ES-I3 (cell line): Measurements from ENCODE around the gene MYO7A.

ENCODE experiments used
- H3K36me3 ChIP-seq: 2 replicates; pipeline ENCODE4 v1.6.1; 2013; ENCODE audit warnings: mild to moderate bottlenecking, low read length, control low read depth, moderate library complexity; ENCODE audit not compliant: insufficient read depth
- H3K4me1 ChIP-seq: 2 replicates; pipeline ENCODE4 v1.6.1; 2013; ENCODE audit warnings: mild to moderate bottlenecking, control low read depth, low read length; ENCODE audit not compliant: insufficient read depth
- H3K9ac ChIP-seq: 2 replicates; pipeline ENCODE4 v1.6.1; 2013; ENCODE audit warnings: low read depth, mild to moderate bottlenecking, low read length, moderate library complexity
- H3K9me3 ChIP-seq: 2 replicates; pipeline ENCODE4 v1.6.1; 2013; ENCODE audit warnings: mild to moderate bottlenecking, low read length, moderate library complexity; ENCODE audit not compliant: control insufficient read depth, insufficient read depth

The MYO7A gene

GRCh38 chr11:77223797-77224196, 95.8 kb downstream of the MYO7A start:
- Histone ChIP-seq H3K9me3 (no peaks in the 10 kb centered on the region), H3K9ac (no peak overlapping the region), H3K36me3 (no peaks in the 10 kb centered on the region)

GRCh38 chr11:77230878-77231605, 103.0 kb downstream of the MYO7A start:
- Histone ChIP-seq H3K36me3 (no peaks in the 10 kb centered on the region), H3K9ac (no peak overlapping the region), H3K4me1 (no peaks in the 10 kb centered on the region), H3K9me3 (no peaks in the 10 kb centered on the region)

More at GRCh38 chr11:77223797-77224196, 95.8 kb downstream of the MYO7A start:
- H3K4me1 ChIP-seq = no peaks in the 10 kb centered on the region

GRCh38 chr11:77231800-77232199, 103.8 kb downstream of the MYO7A start:
- no peak overlapping the region for H3K9ac ChIP-seq
- no peaks in the 10 kb centered on the region for H3K36me3 ChIP-seq

GRCh38 chr11:77232242-77232641, 104.2 kb downstream of the MYO7A start:
- Histone ChIP-seq H3K9me3 (no peaks in the 10 kb centered on the region), H3K36me3 (no peaks in the 10 kb centered on the region), H3K4me1 (no peaks in the 10 kb centered on the region), H3K9ac (no peak overlapping the region)

More at GRCh38 chr11:77231800-77232199, 103.8 kb downstream of the MYO7A start:
- Histone ChIP-seq H3K4me1 (no peaks in the 10 kb centered on the region), H3K9me3 (no peaks in the 10 kb centered on the region)

- H3K36me3 ChIP-seq = no peaks in the 10 kb centered on the region
- H3K9me3 ChIP-seq = no peaks in the 10 kb centered on the region
- no peaks in the 10 kb centered on the region for H3K4me1 ChIP-seq
- H3K9ac ChIP-seq = no peak overlapping the region
These were observed 105.0 kb downstream of the MYO7A start for GRCh38 chr11:77233011-77233410.

GRCh38 chr11:77236901-77237300, 108.9 kb downstream of the MYO7A start:
- Histone ChIP-seq H3K9ac (no peak overlapping the region), H3K4me1 (no peaks in the 10 kb centered on the region), H3K9me3 (no peaks in the 10 kb centered on the region), H3K36me3 (no peaks in the 10 kb centered on the region)

- no peaks in the 10 kb centered on the region for H3K9me3 ChIP-seq
- no peak overlapping the region for H3K9ac ChIP-seq
- H3K4me1 ChIP-seq = no peaks in the 10 kb centered on the region
- H3K36me3 ChIP-seq = no peaks in the 10 kb centered on the region
These were observed 116.4 kb downstream of the MYO7A start for GRCh38 chr11:77244277-77245027.

- Histone ChIP-seq H3K9ac (no peak overlapping the region), H3K36me3 (no peaks in the 10 kb centered on the region), H3K4me1 (no peaks in the 10 kb centered on the region), H3K9me3 (no peaks in the 10 kb centered on the region)
These were observed 121.4 kb downstream of the MYO7A start for GRCh38 chr11:77249427-77249826.

GRCh38 chr11:77250881-77251640, 123.0 kb downstream of the MYO7A start:
- Histone ChIP-seq H3K4me1 (no peaks in the 10 kb centered on the region), H3K9ac (no peak overlapping the region)

GRCh38 chr11:77252555-77253270, 124.7 kb downstream of the MYO7A start:
- Histone ChIP-seq H3K9ac (no peak overlapping the region), H3K36me3 (no peaks in the 10 kb centered on the region), H3K9me3 (no peaks in the 10 kb centered on the region), H3K4me1 (no peaks in the 10 kb centered on the region)

More at GRCh38 chr11:77250881-77251640, 123.0 kb downstream of the MYO7A start:
- H3K9me3 ChIP-seq = no peaks in the 10 kb centered on the region
- no peaks in the 10 kb centered on the region for H3K36me3 ChIP-seq

GRCh38 chr11:77253690-77254089, 125.6 kb downstream of the MYO7A start:
- Histone ChIP-seq H3K36me3 (no peaks in the 10 kb centered on the region), H3K4me1 (no peaks in the 10 kb centered on the region), H3K9ac (no peak overlapping the region), H3K9me3 (no peaks in the 10 kb centered on the region)

- H3K9ac ChIP-seq = no peak overlapping the region
- H3K36me3 ChIP-seq = no peaks in the 10 kb centered on the region
- no peaks in the 10 kb centered on the region for H3K4me1 ChIP-seq
- no peaks in the 10 kb centered on the region for H3K9me3 ChIP-seq
These were observed 131.6 kb downstream of the MYO7A start for GRCh38 chr11:77259641-77260040.

- H3K9ac ChIP-seq = no peak overlapping the region
- no peaks in the 10 kb centered on the region for H3K9me3 ChIP-seq
- H3K36me3 ChIP-seq = no peaks in the 10 kb centered on the region
- no peaks in the 10 kb centered on the region for H3K4me1 ChIP-seq
These were observed 134.8 kb downstream of the MYO7A start for GRCh38 chr11:77262803-77263202.
